Left renal cortex interstitium (tissue), 4 donors: Measurements from ENCODE around the gene TWSG1. TPM values are rescaled to one million over a fixed set of nuclear protein-coding genes. Genes with fewer than 3 reads are reported as not detected.
"Not testable (repeated sequence)": the region's sequence is repeated elsewhere in the genome, so short reads cannot be mapped to it uniquely, and the experiment has no call there.

Source experiments
- DNase-seq, 4 donors: peaks; one replicate each; pipeline ENCODE4 v3.0.0-alpha.2; 2013; ENCODE audit warnings: low read depth in 4 of 4, low spot score in 2 of 4, missing footprints in 1 of 4
- polyA plus RNA-seq, 4 donors: library from polyadenylated mRNA; unstranded; fragments of 120-200 nt; gene quantifications; one replicate each; pipeline ENCODE4 v1.2.1, GENCODE V29; 2013; ENCODE audit not compliant: insufficient read length in 4 of 4

The TWSG1 gene
- polyA plus RNA-seq, 4 donors = 75.0 to 108 (median 96.6) TPM

GRCh38 chr18:9334973-9335696 lies 562 bp downstream of the TWSG1 start:
- peak in 3 of 4 donors; percentile 11 to 31 (median 24) for DNase-seq

- no peak for DNase-seq
Measured at GRCh38 chr18:9335697-9336045, 1.1 kb downstream of the TWSG1 start.

- DNase-seq = no peak
Measured at GRCh38 chr18:9336827-9337226, 2.3 kb downstream of the TWSG1 start.

GRCh38 chr18:9337873-9338272 lies 3.3 kb downstream of the TWSG1 start:
- no peak for DNase-seq

- DNase-seq = no peak
Measured at GRCh38 chr18:9340472-9340871, 5.9 kb downstream of the TWSG1 start.

GRCh38 chr18:9343577-9343976 lies 9.0 kb downstream of the TWSG1 start:
- DNase-seq = no peak

GRCh38 chr18:9346775-9347174 lies 12.2 kb downstream of the TWSG1 start:
- DNase-seq = no peak

- no peak for DNase-seq
Measured at GRCh38 chr18:9348079-9348671, 13.6 kb downstream of the TWSG1 start.

GRCh38 chr18:9348766-9349165 lies 14.2 kb downstream of the TWSG1 start:
- no peak for DNase-seq

- no peak for DNase-seq
Measured at GRCh38 chr18:9353596-9353995, 19.0 kb downstream of the TWSG1 start.

- DNase-seq = no peak
Measured at GRCh38 chr18:9354256-9354655, 19.7 kb downstream of the TWSG1 start.

- DNase-seq = no peak
Measured at GRCh38 chr18:9356976-9357375, 22.4 kb downstream of the TWSG1 start.

- DNase-seq = no peak
Measured at GRCh38 chr18:9359796-9360195, 25.2 kb downstream of the TWSG1 start.

- no peak for DNase-seq
Measured at GRCh38 chr18:9361191-9361590, 26.6 kb downstream of the TWSG1 start.

GRCh38 chr18:9362869-9363268 lies 28.3 kb downstream of the TWSG1 start:
- DNase-seq = no peak

- no peak for DNase-seq
Measured at GRCh38 chr18:9364242-9364641, 29.7 kb downstream of the TWSG1 start.

GRCh38 chr18:9365406-9365805 lies 30.8 kb downstream of the TWSG1 start:
- DNase-seq = no peak

GRCh38 chr18:9366126-9366714 lies 31.6 kb downstream of the TWSG1 start:
- peak in 2 of 4 donors; percentile 22 to 46 for DNase-seq

- not testable (repeated sequence) for DNase-seq
Measured at GRCh38 chr18:9373254-9373653, 38.7 kb downstream of the TWSG1 start.

- no peak for DNase-seq
Measured at GRCh38 chr18:9379118-9379517, 44.5 kb downstream of the TWSG1 start.

GRCh38 chr18:9380101-9380500 lies 45.5 kb downstream of the TWSG1 start:
- peak in 1 of 4 donors; percentile 1 for DNase-seq
